Measurements from ENCODE around the gene FSCB. TPM values are rescaled to one million over a fixed set of nuclear protein-coding genes. Genes with fewer than 3 reads are reported as not detected.

FSCB gene
- polyA plus RNA-seq, 3 donors, result not detected

- H3K27ac ChIP-seq (ENCODE audit: low read depth in 1 of 2, low read length in 2 of 2), result no peak overlapping the region
- Mint-ChIP-seq H3K27ac (no peak overlapping the region), H3K36me3 (no peaks in the 10 kb centered on the region), H3K9me3 (peaks cover 0 to 8% (median 2%) of the 10 kb centered on the region in 7 donors), H3K27me3 (ENCODE audit: low read depth in 3 of 3) (no peaks in the 10 kb centered on the region), H3K4me3 (no peak overlapping the region), H3K4me1 (no peaks in the 10 kb centered on the region)
- no peak for DNase-seq
- H3K9me3 ChIP-seq (replicated peaks in 1 of 2; ENCODE audit: control insufficient read depth in 1 of 2, insufficient read depth in 1 of 2, low read length in 2 of 2), result no peaks in the 10 kb centered on the region
- no peaks in the 10 kb centered on the region for H3K4me1 ChIP-seq (ENCODE audit: control insufficient read depth in 1 of 2, insufficient read depth in 2 of 2, low read length in 2 of 2)
- H2AFZ ChIP-seq (ENCODE audit: insufficient read depth, low read depth, low read length, poor library complexity, severe bottlenecking), result no peak overlapping the region
- no peak overlapping the region for H3K9ac ChIP-seq (ENCODE audit: insufficient read depth, low read length, poor library complexity, severe bottlenecking)
- no peak overlapping the region for H3K4me3 ChIP-seq (replicated peaks in 1 of 3; ENCODE audit: low read depth in 2 of 3, low read length in 3 of 3)
- no peak overlapping the region for H3K4me2 ChIP-seq (replicated peaks; ENCODE audit: extremely low read depth, low read length, poor library complexity, severe bottlenecking)
- TF ChIP-seq CTCF (IDR thresholded peaks at IDR 0.05), result no peak
- no peaks in the 10 kb centered on the region for H3K79me2 ChIP-seq (ENCODE audit: insufficient read depth, low read length)
- no CpG with 5 or more reads among the region's 3 CpGs for WGBS (ENCODE audit: insufficient coverage)
- H3K36me3 ChIP-seq (replicated peaks in 1 of 2; ENCODE audit: control insufficient read depth in 1 of 2, insufficient read depth in 2 of 2, low read length in 2 of 2), result no peaks in the 10 kb centered on the region
- no peaks in the 10 kb centered on the region for H3K27me3 ChIP-seq (ENCODE audit: control insufficient read depth in 2 of 2, insufficient read depth in 2 of 2, low read length in 2 of 2)
- intact Hi-C loops (cut with micrococcal nuclease), result no loop called here
- no peaks in the 10 kb centered on the region for H4K20me1 ChIP-seq (ENCODE audit: insufficient read depth, low read length)
Measured at GRCh38 chr14:44530475-44530874, 23.4 kb upstream of the FSCB start.

GRCh38 chr14:44529026-44529425, 21.9 kb upstream of the FSCB start:
- H3K27me3 Mint-ChIP-seq (ENCODE audit: low read depth in 3 of 3), result no peaks in the 10 kb centered on the region
- Histone ChIP-seq H3K4me2 (replicated peaks; ENCODE audit: extremely low read depth, low read length, poor library complexity, severe bottlenecking) (no peak overlapping the region), H3K9ac (ENCODE audit: insufficient read depth, low read length, poor library complexity, severe bottlenecking) (no peak overlapping the region), H3K9me3 (replicated peaks in 1 of 2; ENCODE audit: control insufficient read depth in 1 of 2, insufficient read depth in 1 of 2, low read length in 2 of 2) (no peaks in the 10 kb centered on the region), H3K4me3 (replicated peaks in 1 of 3; ENCODE audit: low read depth in 2 of 3, low read length in 3 of 3) (no peak overlapping the region), H3K79me2 (ENCODE audit: insufficient read depth, low read length) (no peaks in the 10 kb centered on the region), H3K27ac (ENCODE audit: low read depth in 1 of 2, low read length in 2 of 2) (no peak overlapping the region), H3K4me1 (ENCODE audit: control insufficient read depth in 1 of 2, insufficient read depth in 2 of 2, low read length in 2 of 2) (no peaks in the 10 kb centered on the region), H4K20me1 (ENCODE audit: insufficient read depth, low read length) (no peaks in the 10 kb centered on the region), H3K27me3 (ENCODE audit: control insufficient read depth in 2 of 2, insufficient read depth in 2 of 2, low read length in 2 of 2) (no peaks in the 10 kb centered on the region), H2AFZ (ENCODE audit: insufficient read depth, low read depth, low read length, poor library complexity, severe bottlenecking) (no peak overlapping the region), H3K36me3 (replicated peaks in 1 of 2; ENCODE audit: control insufficient read depth in 1 of 2, insufficient read depth in 2 of 2, low read length in 2 of 2) (no peaks in the 10 kb centered on the region)
- no peak overlapping the region for H3K4me3 Mint-ChIP-seq
- no peak for DNase-seq
- H3K27ac Mint-ChIP-seq, result no peak overlapping the region
- H3K36me3 Mint-ChIP-seq, result no peaks in the 10 kb centered on the region
- peaks cover 0 to 9% (median under 1%) of the 10 kb centered on the region in 7 donors for H3K9me3 Mint-ChIP-seq
- intact Hi-C loops (cut with micrococcal nuclease), result no loop called here
- WGBS (ENCODE audit: insufficient coverage), result no CpG with 5 or more reads among the region's 1 CpG
- TF ChIP-seq CTCF (IDR thresholded peaks at IDR 0.05), result no peak
- no peaks in the 10 kb centered on the region for H3K4me1 Mint-ChIP-seq
